ENCODE measurements around the gene ZNF605.
"Not testable (repeated sequence)": the region's sequence is repeated elsewhere in the genome, so short reads cannot be mapped to it uniquely, and the experiment has no call there.

ZNF605 gene

GRCh38 chr12:132904718-132905328 lies 51.3 kb downstream of the ZNF605 start:
- DNase-seq: peak; percentile 89

GRCh38 chr12:132899033-132899432 lies 57.1 kb downstream of the ZNF605 start:
- no peak for DNase-seq

- DNase-seq: no peak
These were observed 67.3 kb downstream of the ZNF605 start for GRCh38 chr12:132888852-132889251.

GRCh38 chr12:132887513-132888351 lies 68.4 kb downstream of the ZNF605 start, which contains the start of gene CHFR:
Gene CHFR, minus strand, starts transcription at chr12:132887605. Its CDS starts 277 bp downstream, at chr12:132887328.
- peak; percentile 96 for DNase-seq

- no peak for DNase-seq
These were observed 69.3 kb downstream of the ZNF605 start for GRCh38 chr12:132886529-132887477.

GRCh38 chr12:132881818-132882217 lies 74.3 kb downstream of the ZNF605 start:
- no peak for DNase-seq

GRCh38 chr12:132874620-132875019 lies 81.5 kb downstream of the ZNF605 start:
- not testable (repeated sequence) for DNase-seq

- DNase-seq: no peak
These were observed 81.9 kb downstream of the ZNF605 start for GRCh38 chr12:132874175-132874574.

GRCh38 chr12:132873724-132874123 lies 82.4 kb downstream of the ZNF605 start:
- DNase-seq: no peak

GRCh38 chr12:132872975-132873421 lies 83.1 kb downstream of the ZNF605 start:
- no peak for DNase-seq

GRCh38 chr12:132872073-132872855 lies 83.8 kb downstream of the ZNF605 start:
- DNase-seq: no peak

- no peak for DNase-seq
These were observed 86.6 kb downstream of the ZNF605 start for GRCh38 chr12:132869551-132869950.
